Measurements from ENCODE around the gene RPL36AL. TPM values are rescaled to one million over a fixed set of nuclear protein-coding genes. Genes with fewer than 3 reads are reported as not detected.

RPL36AL gene
- total and polyA plus RNA-seq, 2 experiments from 2014 or later: 92.5 to 253 TPM

GRCh38 chr14:49579841-49580240, 40.6 kb downstream of the RPL36AL start:
- Histone ChIP-seq H3K9me3 (ENCODE audit: low read depth) (no peaks in the 10 kb centered on the region), H4K20me1 (ENCODE audit: insufficient read depth) (peaks cover 13% of the 10 kb centered on the region; the same call in 1 of the 2 replicates), H3K4me3 (no peak overlapping the region), H3K4me2 (ENCODE audit: unreplicated experiment) (no peak overlapping the region), H3K9ac (no peak overlapping the region), H3K36me3 (ENCODE audit: low read depth) (peaks cover 33% of the 10 kb centered on the region), H2AFZ (no peak overlapping the region), H3F3A (ENCODE audit: insufficient read depth) (peaks cover 64% of the 10 kb centered on the region), H3K27me3 (replicated peaks; ENCODE audit: insufficient read depth) (no peaks in the 10 kb centered on the region), H3K27ac (no peak overlapping the region), H3K4me1 (ENCODE audit: insufficient read depth) (peaks cover 17% of the 10 kb centered on the region), H3K79me2 (ENCODE audit: insufficient read depth) (peaks cover 64% of the 10 kb centered on the region), H3K9me2 (ENCODE audit: insufficient read depth) (no peaks in the 10 kb centered on the region)
- 90 to 91% methylated on average over 2 of the region's 2 CpGs for WGBS, 2 experiments (ENCODE audit: low coverage in 1 of 2, low lambda C conversion rate in 2 of 2, missing lambda C conversion rate in 2 of 2)
- no peak for DNase-seq
- in situ Hi-C loops (cut with MboI): no loop called here
- no peak for TF ChIP-seq EZH2phosphoT487 (IDR thresholded peaks at IDR 0.05; ENCODE audit: insufficient read depth, low read depth)
- no peak for TF ChIP-seq EZH2 (IDR thresholded peaks at IDR 0.05; ENCODE audit: insufficient read depth, poor library complexity, severe bottlenecking)

GRCh38 chr14:49578141-49578540, 42.3 kb downstream of the RPL36AL start:
- WGBS, 2 experiments (ENCODE audit: low coverage in 1 of 2, low lambda C conversion rate in 2 of 2, missing lambda C conversion rate in 2 of 2): 100% methylated on average over 1 of the region's 1 CpG
- TF ChIP-seq EZH2phosphoT487 (IDR thresholded peaks at IDR 0.05; ENCODE audit: insufficient read depth, low read depth): no peak
- no peak for TF ChIP-seq EZH2 (IDR thresholded peaks at IDR 0.05; ENCODE audit: insufficient read depth, poor library complexity, severe bottlenecking)
- no peak for DNase-seq
- no peak overlapping the region for H3K4me2 ChIP-seq (ENCODE audit: unreplicated experiment)
- no peaks in the 10 kb centered on the region for H3K27me3 ChIP-seq (replicated peaks; ENCODE audit: insufficient read depth)
- no peaks in the 10 kb centered on the region for H3K9me3 ChIP-seq (ENCODE audit: low read depth)
- peaks cover 47% of the 10 kb centered on the region for H3K79me2 ChIP-seq (ENCODE audit: insufficient read depth)
- no peaks in the 10 kb centered on the region for H3K9me2 ChIP-seq (ENCODE audit: insufficient read depth)
- in situ Hi-C loops (cut with MboI): no loop called here
- no peak overlapping the region for H3K9ac ChIP-seq
- peaks cover 47% of the 10 kb centered on the region for H3F3A ChIP-seq (ENCODE audit: insufficient read depth)
- no peak overlapping the region for H2AFZ ChIP-seq
- no peak overlapping the region for H3K4me3 ChIP-seq
- peaks cover 16% of the 10 kb centered on the region for H3K36me3 ChIP-seq (ENCODE audit: low read depth)
- H4K20me1 ChIP-seq (ENCODE audit: insufficient read depth): no peaks in the 10 kb centered on the region
- H3K4me1 ChIP-seq (ENCODE audit: insufficient read depth): peaks cover 1% of the 10 kb centered on the region; the same call in 1 of the 2 replicates
- H3K27ac ChIP-seq: no peak overlapping the region

- H3K9me3 ChIP-seq (ENCODE audit: low read depth): no peaks in the 10 kb centered on the region
- no peak overlapping the region for H2AFZ ChIP-seq
- no peak overlapping the region for H3K9ac ChIP-seq
- H3K4me1 ChIP-seq (ENCODE audit: insufficient read depth): no peaks in the 10 kb centered on the region
- no peaks in the 10 kb centered on the region for H4K20me1 ChIP-seq (ENCODE audit: insufficient read depth)
- DNase-seq: no peak
- in situ Hi-C loops (cut with MboI): no loop called here
- no peak for TF ChIP-seq EZH2 (IDR thresholded peaks at IDR 0.05; ENCODE audit: insufficient read depth, poor library complexity, severe bottlenecking)
- no peak for TF ChIP-seq EZH2phosphoT487 (IDR thresholded peaks at IDR 0.05; ENCODE audit: insufficient read depth, low read depth)
- no peaks in the 10 kb centered on the region for H3K27me3 ChIP-seq (replicated peaks; ENCODE audit: insufficient read depth)
- H3K4me2 ChIP-seq (ENCODE audit: unreplicated experiment): no peak overlapping the region
- H3F3A ChIP-seq (ENCODE audit: insufficient read depth): peaks cover 16% of the 10 kb centered on the region; the same call in 1 of the 2 replicates
- H3K36me3 ChIP-seq (ENCODE audit: low read depth): peaks cover 5% of the 10 kb centered on the region; the same call in 1 of the 2 replicates
- H3K9me2 ChIP-seq (ENCODE audit: insufficient read depth): no peaks in the 10 kb centered on the region
- H3K79me2 ChIP-seq (ENCODE audit: insufficient read depth): peaks cover 6% of the 10 kb centered on the region; the same call in 1 of the 2 replicates
- WGBS, 2 experiments (ENCODE audit: low coverage in 1 of 2, low lambda C conversion rate in 2 of 2, missing lambda C conversion rate in 2 of 2): 90 to 91% methylated on average over 5 of the region's 5 CpGs
- H3K4me3 ChIP-seq: no peak overlapping the region
- H3K27ac ChIP-seq: no peak overlapping the region
These were observed 46.4 kb downstream of the RPL36AL start for GRCh38 chr14:49574038-49574437.

- DNase-seq: no peak
- Histone ChIP-seq H3K79me2 (ENCODE audit: insufficient read depth) (no peaks in the 10 kb centered on the region), H4K20me1 (ENCODE audit: insufficient read depth) (no peaks in the 10 kb centered on the region), H3K4me3 (no peak overlapping the region), H3K27ac (no peak overlapping the region), H2AFZ (no peak overlapping the region), H3F3A (ENCODE audit: insufficient read depth) (0 out of 2 replicates have a peak, but pooled peaks cover 4% of the 10 kb centered on the region), H3K4me1 (ENCODE audit: insufficient read depth) (no peaks in the 10 kb centered on the region), H3K9ac (no peak overlapping the region), H3K4me2 (ENCODE audit: unreplicated experiment) (no peak overlapping the region), H3K9me3 (ENCODE audit: low read depth) (no peaks in the 10 kb centered on the region), H3K9me2 (ENCODE audit: insufficient read depth) (no peaks in the 10 kb centered on the region), H3K36me3 (ENCODE audit: low read depth) (no peaks in the 10 kb centered on the region), H3K27me3 (replicated peaks; ENCODE audit: insufficient read depth) (no peaks in the 10 kb centered on the region)
- TF ChIP-seq EZH2phosphoT487 (IDR thresholded peaks at IDR 0.05; ENCODE audit: insufficient read depth, low read depth) (no peak), EZH2 (IDR thresholded peaks at IDR 0.05; ENCODE audit: insufficient read depth, poor library complexity, severe bottlenecking) (no peak)
- WGBS, 2 experiments (ENCODE audit: low coverage in 1 of 2, low lambda C conversion rate in 2 of 2, missing lambda C conversion rate in 2 of 2): 79 to 92% methylated on average over 3 of the region's 3 CpGs
- in situ Hi-C loops (cut with MboI): no loop called here
These were observed 51.1 kb downstream of the RPL36AL start for GRCh38 chr14:49569281-49569680.

Small RNA genes within 50 kb of the gene (small RNA-seq; reads per million reads assigned to genes)
- gene AL139099.3 (ENCODE audit: low read depth, low replicate concordance) (not detected), gene AL139099.4 (ENCODE audit: low read depth, low replicate concordance) (not detected), gene RF00019 (ENCODE audit: low read depth, low replicate concordance) (not detected)

Other genes starting within 250 kb of the RPL36AL start
- gene RPS29, start 34.2 kb downstream of the RPL36AL start, total RNA-seq (2014; rRNA removed; shearing (Covaris generic)): 2,075 and 5,928 TPM in 2 replicates
- gene RPS29, start 34.2 kb downstream of the RPL36AL start, polyA plus RNA-seq (2016; fragmentation: Nextera tagmentation; extraction: Ambion mirVana): 980 and 1,000 TPM in 2 replicates
- gene LRR1, start 21.7 kb downstream of the RPL36AL start, total RNA-seq (2014; rRNA removed; shearing (Covaris generic)): 9.6 and 12.0 TPM in 2 replicates
- gene LRR1, start 21.7 kb downstream of the RPL36AL start, polyA plus RNA-seq (2016; fragmentation: Nextera tagmentation; extraction: Ambion mirVana): 14.6 and 17.5 TPM in 2 replicates
- gene MGAT2, start 173 bp upstream of the RPL36AL start, total RNA-seq (2014; rRNA removed; shearing (Covaris generic)): 92.9 and 105 TPM in 2 replicates
- 40.2 and 41.9 TPM in 2 replicates for gene MGAT2, start 173 bp upstream of the RPL36AL start, polyA plus RNA-seq (2016; fragmentation: Nextera tagmentation; extraction: Ambion mirVana)
- gene DNAAF2, start 14.6 kb upstream of the RPL36AL start, total RNA-seq (2014; rRNA removed; shearing (Covaris generic)): 11.0 and 11.1 TPM in 2 replicates
- gene DNAAF2, start 14.6 kb upstream of the RPL36AL start, polyA plus RNA-seq (2016; fragmentation: Nextera tagmentation; extraction: Ambion mirVana): 11.1 and 12.8 TPM in 2 replicates
- gene POLE2, start 67.6 kb upstream of the RPL36AL start, total RNA-seq (2014; rRNA removed; shearing (Covaris generic)): 5.5 and 13.5 TPM in 2 replicates
- gene POLE2, start 67.6 kb upstream of the RPL36AL start, polyA plus RNA-seq (2016; fragmentation: Nextera tagmentation; extraction: Ambion mirVana): 5.2 TPM in 2 replicates
- gene KLHDC1, start 72.5 kb upstream of the RPL36AL start, total RNA-seq (2014; rRNA removed; shearing (Covaris generic)): 3.4 and 5.0 TPM in 2 replicates
- gene KLHDC1, start 72.5 kb upstream of the RPL36AL start, polyA plus RNA-seq (2016; fragmentation: Nextera tagmentation; extraction: Ambion mirVana): 3.0 and 4.1 TPM in 2 replicates
- gene KLHDC2, start 147.5 kb upstream of the RPL36AL start, total RNA-seq (2014; rRNA removed; shearing (Covaris generic)): 73.9 and 82.8 TPM in 2 replicates
- gene KLHDC2, start 147.5 kb upstream of the RPL36AL start, polyA plus RNA-seq (2016; fragmentation: Nextera tagmentation; extraction: Ambion mirVana): 84.9 and 85.7 TPM in 2 replicates
- gene NEMF, start 232.2 kb upstream of the RPL36AL start, total RNA-seq (2014; rRNA removed; shearing (Covaris generic)): 31.9 and 56.5 TPM in 2 replicates
- 55.2 and 65.9 TPM in 2 replicates for gene NEMF, start 232.2 kb upstream of the RPL36AL start, polyA plus RNA-seq (2016; fragmentation: Nextera tagmentation; extraction: Ambion mirVana)

Data from GM23248 (cell line).